Activated naive CD8-positive, alpha-beta T cell treated with anti-CD3 and anti-CD28 coated beads, Interleukin-2, amount 50 U/mL, for 16 hours (primary cell): Measurements from ENCODE around the gene GRID2.
"Not testable (repeated sequence)": the region's sequence is repeated elsewhere in the genome, so short reads cannot be mapped to it uniquely, and the experiment has no call there.

Experiments
- DNase-seq: peaks from one replicate; pipeline ENCODE4 v3.0.0-alpha.2; 2020; ENCODE audit warnings: low read depth, low spot score

Gene GRID2

GRCh38 chr4:93670434-93670833 lies 1366.7 kb downstream of the GRID2 start:
- no peak for DNase-seq

GRCh38 chr4:93671093-93671492 lies 1367.3 kb downstream of the GRID2 start:
- no peak for DNase-seq

GRCh38 chr4:93676937-93677336 lies 1373.2 kb downstream of the GRID2 start:
- DNase-seq = not testable (repeated sequence)

- no peak for DNase-seq
Observed at GRCh38 chr4:93684571-93684970, 1380.8 kb downstream of the GRID2 start.

- DNase-seq = no peak
Observed at GRCh38 chr4:93687304-93687703, 1383.5 kb downstream of the GRID2 start.

- no peak for DNase-seq
Observed at GRCh38 chr4:93688978-93689377, 1385.2 kb downstream of the GRID2 start.

GRCh38 chr4:93693141-93693540 lies 1389.4 kb downstream of the GRID2 start:
- DNase-seq = no peak

GRCh38 chr4:93698686-93699085 lies 1394.9 kb downstream of the GRID2 start:
- no peak for DNase-seq

GRCh38 chr4:93700571-93700970 lies 1396.8 kb downstream of the GRID2 start:
- no peak for DNase-seq

- DNase-seq = no peak
Observed at GRCh38 chr4:93710101-93710846, 1406.5 kb downstream of the GRID2 start.

- DNase-seq = no peak
Observed at GRCh38 chr4:93710847-93711430, 1407.2 kb downstream of the GRID2 start.

GRCh38 chr4:93718233-93718632 lies 1414.5 kb downstream of the GRID2 start:
- DNase-seq = no peak

GRCh38 chr4:93719552-93719951 lies 1415.8 kb downstream of the GRID2 start:
- DNase-seq = no peak

GRCh38 chr4:93722446-93722845 lies 1418.7 kb downstream of the GRID2 start:
- DNase-seq = no peak

GRCh38 chr4:93730251-93730650 lies 1426.5 kb downstream of the GRID2 start:
- no peak for DNase-seq

- no peak for DNase-seq
Observed at GRCh38 chr4:93730760-93731159, 1427.0 kb downstream of the GRID2 start.

GRCh38 chr4:93731456-93731855 lies 1427.7 kb downstream of the GRID2 start:
- no peak for DNase-seq

- DNase-seq = no peak
Observed at GRCh38 chr4:93732509-93732908, 1428.7 kb downstream of the GRID2 start.

- no peak for DNase-seq
Observed at GRCh38 chr4:93740890-93741289, 1437.1 kb downstream of the GRID2 start.

GRCh38 chr4:93743022-93743421 lies 1439.3 kb downstream of the GRID2 start:
- DNase-seq = no peak

GRCh38 chr4:93743635-93744034 lies 1439.9 kb downstream of the GRID2 start:
- DNase-seq = no peak

- DNase-seq = no peak
Observed at GRCh38 chr4:93744961-93745360, 1441.2 kb downstream of the GRID2 start.

GRCh38 chr4:93746031-93746430 lies 1442.3 kb downstream of the GRID2 start:
- DNase-seq = no peak
